HepG2 (cell line): ENCODE data around the gene ZSCAN2. TPM values are rescaled to one million over a fixed set of nuclear protein-coding genes. Genes with fewer than 3 reads are reported as not detected.

ENCODE experiments used
- polyA plus RNA-seq, 8 experiments: library from polyadenylated mRNA; depleted of rRNA in 3 of 8; stranded (reverse) in 7 of 8; unstranded in 1 of 8; fragments of >200 nt; fragmentation: Illumina TruSeq in 4 of 8; extraction: Trizol in 4 of 8; gene quantifications; 2 replicates each; pipeline versions ENCODE4 v1.2.1 to v1.2.3, GENCODE V29; 2011 to 2016; ENCODE audit warnings: low read depth in 4 of 8, missing spikeins in 1 of 8, mixed read lengths in 1 of 8; ENCODE audit not compliant: insufficient read depth in 1 of 8
- total RNA-seq, 5 experiments: library from RNA; depleted of rRNA; stranded (reverse); fragments of >200 nt; fragmentation: Illumina TruSeq; extraction: Trizol; gene quantifications; 2 replicates each; pipeline ENCODE4 v1.2.3, GENCODE V29; 2016; ENCODE audit warnings: low read depth in 1 of 5

ZSCAN2 gene
- total and polyA plus RNA-seq, 2 of the 13 experiments (the other 11 are each of a cell fraction or from before 2014, with no cell fraction given) = 11.4 to 21.5 TPM

Other genes starting within 250 kb of the ZSCAN2 start
- 32.5 and 35.5 TPM in 2 replicates for gene WDR73, start 53.3 kb downstream of the ZSCAN2 start, total RNA-seq (2016; rRNA removed; fragmentation: Illumina TruSeq; extraction: Trizol)
- gene WDR73, start 53.3 kb downstream of the ZSCAN2 start, polyA plus RNA-seq (2011; rRNA removed) = 20.0 and 21.9 TPM in 2 replicates
- gene NMB, start 57.2 kb downstream of the ZSCAN2 start, total RNA-seq (2016; rRNA removed; fragmentation: Illumina TruSeq; extraction: Trizol) = 15.5 and 25.4 TPM in 2 replicates
- gene NMB, start 57.2 kb downstream of the ZSCAN2 start, polyA plus RNA-seq (2011; rRNA removed) = 10.4 and 11.4 TPM in 2 replicates
- 194 and 230 TPM in 2 replicates for gene SEC11A, start 115.1 kb downstream of the ZSCAN2 start, total RNA-seq (2016; rRNA removed; fragmentation: Illumina TruSeq; extraction: Trizol)
- 107 and 141 TPM in 2 replicates for gene SEC11A, start 115.1 kb downstream of the ZSCAN2 start, polyA plus RNA-seq (2011; rRNA removed)
- gene ZNF592, start 147.6 kb downstream of the ZSCAN2 start, total RNA-seq (2016; rRNA removed; fragmentation: Illumina TruSeq; extraction: Trizol) = 8.2 and 8.6 TPM in 2 replicates
- gene ZNF592, start 147.6 kb downstream of the ZSCAN2 start, polyA plus RNA-seq (2011; rRNA removed) = 9.8 and 11.1 TPM in 2 replicates
- gene ALPK3, start 216.3 kb downstream of the ZSCAN2 start, total RNA-seq (2016; rRNA removed; fragmentation: Illumina TruSeq; extraction: Trizol) = 0.03 and 0.04 TPM in 2 replicates
- gene ALPK3, start 216.3 kb downstream of the ZSCAN2 start, polyA plus RNA-seq (2011; rRNA removed) = 0.10 and 0.42 TPM in 2 replicates